PC-9 (cell line): Measurements from ENCODE around the gene CEP112. TPM values are rescaled to one million over a fixed set of nuclear protein-coding genes. Genes with fewer than 3 reads are reported as not detected.

Experiments used
- BruUV-seq: library from RNA; stranded (reverse); fragments of 400-500 nt; replicated peaks from 2 replicates; lab custom pipeline; 2021; lab: Mats Ljungman, UMichigan
- CTCF ChIA-PET: fragments of 300-600 bp; sonication (Branson Sonifier 250); formaldehyde crosslinking; loops from one replicate; lab custom pipeline; 2022; ENCODE audit warnings: antibody characterized with exemption; lab: Charles Lee
- POLR2A ChIA-PET: fragments of 300-600 bp; sonication (Branson Sonifier 250); formaldehyde crosslinking; loops from one replicate; lab custom pipeline; 2022; ENCODE audit warnings: antibody characterized with exemption; ENCODE audit not compliant: unreplicated experiment; lab: Charles Lee
- DNase-seq, 2 experiments: peaks; one replicate each; pipeline versions ENCODE4 v3.0.0 to v3.0.0-alpha.2; 2015 to 2022; ENCODE audit warnings: mixed read lengths in 1 of 2
- H2AFZ ChIP-seq: fragments of 200-600 bp; sonication (generic); 2 replicates; pipeline ENCODE4 v1.8.1; 2017; ENCODE audit warnings: antibody characterized with exemption
- H3F3A ChIP-seq: fragments of 200-600 bp; sonication (generic); 2 replicates; pipeline ENCODE4 v1.8.1; 2017; ENCODE audit warnings: antibody characterized with exemption, mild to moderate bottlenecking, low read depth; ENCODE audit not compliant: insufficient read depth
- H3K27ac ChIP-seq: fragments of 200-600 bp; sonication (generic); 2 replicates; pipeline ENCODE4 v1.6.1; 2016; ENCODE audit warnings: mixed run types
- H3K27me3 ChIP-seq: fragments of 200-600 bp; sonication (generic); 2 replicates; pipeline ENCODE4 v1.6.1; 2016; ENCODE audit warnings: low read depth, mixed run types; ENCODE audit not compliant: insufficient read depth
- H3K36me3 ChIP-seq: fragments of 200-600 bp; sonication (generic); 2 replicates; pipeline ENCODE4 v1.6.1; 2016; ENCODE audit warnings: low read depth, mixed run types
- H3K4me1 ChIP-seq: fragments of 200-600 bp; sonication (generic); replicated peaks from 2 replicates; pipeline ENCODE4 v1.6.1; 2016; ENCODE audit warnings: mixed run types; ENCODE audit not compliant: insufficient read depth
- H3K4me2 ChIP-seq: fragments of 200-600 bp; sonication (generic); 2 replicates; pipeline ENCODE4 v1.6.1; 2017; ENCODE audit warnings: mixed run types
- H3K4me3 ChIP-seq: fragments of 200-600 bp; sonication (generic); 2 replicates; pipeline ENCODE4 v1.6.1; 2016; ENCODE audit warnings: mixed run types
- H3K79me2 ChIP-seq: fragments of 200-600 bp; sonication (generic); 2 replicates; pipeline ENCODE4 v1.6.1; 2017; ENCODE audit warnings: low read depth, mixed run types
- H3K9me2 ChIP-seq: fragments of 200-600 bp; sonication (generic); 2 replicates; pipeline ENCODE4 v1.8.1; 2017; ENCODE audit warnings: mild to moderate bottlenecking; ENCODE audit not compliant: insufficient read depth
- H3K9me3 ChIP-seq: fragments of 200-600 bp; sonication (generic); 2 replicates; pipeline ENCODE4 v1.8.1; 2016; ENCODE audit warnings: low read depth; ENCODE audit not compliant: insufficient read depth
- H4K20me1 ChIP-seq: fragments of 200-600 bp; sonication (generic); 2 replicates; pipeline ENCODE4 v1.8.1; 2017; ENCODE audit not compliant: insufficient read depth
- EZH2 ChIP-seq: fragments of 200-600 bp; sonication (generic); IDR thresholded peaks from 2 replicates; pipeline ENCODE4 v1.8.0; 2017; ENCODE audit warnings: antibody characterized with exemption, low read depth
- intact Hi-C: fragments of 100-400 bp; cut with micrococcal nuclease; formaldehyde crosslinking; loops from one replicate; pipeline ENCODE4 v1.10.0; 2022; ENCODE audit not compliant: unreplicated experiment
- total RNA-seq: library from RNA; stranded (reverse); gene quantifications from 2 replicates; pipeline ENCODE4 v1.2.3, GENCODE V29; 2021
- TF ChIP-seq, protein P1 (sequence below): fragments of 200-600 bp; sonication (generic); conservative IDR thresholded peaks from 2 replicates; pipeline ENCODE4 v1.6.1; 2017; ENCODE audit warnings: mixed run types, antibody characterized with exemption, mild to moderate bottlenecking, moderate library complexity

CEP112 gene
- total RNA-seq, 1 experiment from 2014 or later: 4.3 TPM

DNA sequence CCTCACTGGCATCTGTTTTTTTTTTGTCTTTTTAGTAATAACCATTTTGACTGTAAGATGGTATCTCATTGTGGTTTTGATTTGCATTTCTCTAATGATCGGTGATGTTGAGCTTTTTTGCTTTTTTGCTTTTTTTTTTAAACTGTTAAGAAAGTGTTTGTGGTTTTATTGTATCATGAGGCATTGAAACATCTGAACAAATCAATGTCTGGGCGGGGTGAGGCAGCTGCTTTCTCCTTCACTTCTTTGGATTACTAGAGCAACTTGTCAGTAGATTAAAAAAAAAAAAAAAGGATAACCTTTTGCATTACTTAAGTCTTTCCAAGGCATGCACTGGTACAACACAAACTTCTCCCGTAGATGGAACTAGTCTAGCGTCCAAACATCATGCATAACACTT, 191.7 kb downstream of the CEP112 start:
- no peak for DNase-seq
- Histone ChIP-seq H3F3A (no peaks in the 10 kb centered on the region), H3K4me1 (no peaks in the 10 kb centered on the region), H2AFZ (no peak overlapping the region), H3K36me3 (no peaks in the 10 kb centered on the region), H3K27me3 (no peaks in the 10 kb centered on the region), H3K9me3 (no peaks in the 10 kb centered on the region), H3K4me2 (no peak overlapping the region), H3K4me3 (no peak overlapping the region), H3K9me2 (no peaks in the 10 kb centered on the region), H3K79me2 (no peaks in the 10 kb centered on the region), H3K27ac (no peak overlapping the region), H4K20me1 (no peaks in the 10 kb centered on the region)
- TF ChIP-seq, protein P1, sequence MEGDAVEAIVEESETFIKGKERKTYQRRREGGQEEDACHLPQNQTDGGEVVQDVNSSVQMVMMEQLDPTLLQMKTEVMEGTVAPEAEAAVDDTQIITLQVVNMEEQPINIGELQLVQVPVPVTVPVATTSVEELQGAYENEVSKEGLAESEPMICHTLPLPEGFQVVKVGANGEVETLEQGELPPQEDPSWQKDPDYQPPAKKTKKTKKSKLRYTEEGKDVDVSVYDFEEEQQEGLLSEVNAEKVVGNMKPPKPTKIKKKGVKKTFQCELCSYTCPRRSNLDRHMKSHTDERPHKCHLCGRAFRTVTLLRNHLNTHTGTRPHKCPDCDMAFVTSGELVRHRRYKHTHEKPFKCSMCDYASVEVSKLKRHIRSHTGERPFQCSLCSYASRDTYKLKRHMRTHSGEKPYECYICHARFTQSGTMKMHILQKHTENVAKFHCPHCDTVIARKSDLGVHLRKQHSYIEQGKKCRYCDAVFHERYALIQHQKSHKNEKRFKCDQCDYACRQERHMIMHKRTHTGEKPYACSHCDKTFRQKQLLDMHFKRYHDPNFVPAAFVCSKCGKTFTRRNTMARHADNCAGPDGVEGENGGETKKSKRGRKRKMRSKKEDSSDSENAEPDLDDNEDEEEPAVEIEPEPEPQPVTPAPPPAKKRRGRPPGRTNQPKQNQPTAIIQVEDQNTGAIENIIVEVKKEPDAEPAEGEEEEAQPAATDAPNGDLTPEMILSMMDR: no peak
- TF ChIP-seq EZH2: no peak
- intact Hi-C loops: no loop called here
- ChIA-PET POLR2A (no interaction called here), CTCF (no interaction called here)
- no TSS peak for BruUV-seq

DNA sequence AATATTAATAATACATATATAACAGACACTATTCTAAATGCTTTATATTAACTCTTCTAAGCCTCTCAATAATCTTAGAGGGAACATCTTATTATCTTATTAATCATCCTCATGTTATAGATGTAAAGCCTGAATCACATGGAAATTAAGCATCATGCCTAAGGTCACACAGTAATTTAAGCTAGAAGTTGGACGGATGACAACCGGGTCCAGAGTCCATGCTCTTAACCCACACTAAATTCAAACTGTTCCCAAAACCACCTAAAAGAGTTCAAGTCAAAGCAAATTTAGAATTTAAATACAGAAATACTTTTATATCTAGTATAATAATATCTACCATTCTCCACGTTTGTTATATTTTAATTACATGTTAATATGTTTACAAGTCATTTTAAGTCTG, 193.3 kb downstream of the CEP112 start:
- Histone ChIP-seq H3K9me3 (no peaks in the 10 kb centered on the region), H3K79me2 (no peaks in the 10 kb centered on the region), H4K20me1 (no peaks in the 10 kb centered on the region), H3K9me2 (no peaks in the 10 kb centered on the region), H3K4me2 (no peak overlapping the region), H3K27ac (no peak overlapping the region), H3K4me3 (no peak overlapping the region), H3F3A (no peaks in the 10 kb centered on the region), H2AFZ (no peak overlapping the region), H3K27me3 (no peaks in the 10 kb centered on the region), H3K4me1 (no peaks in the 10 kb centered on the region), H3K36me3 (no peaks in the 10 kb centered on the region)
- no peak for TF ChIP-seq EZH2
- TF ChIP-seq, protein P1: no peak
- intact Hi-C loops: no loop called here
- CTCF ChIA-PET: interaction anchor here (0.6 to 0.7 kb wide), 4 partner anchors 68 to 1071 kb away, joined by 6 to 9 read pairs (median 7); no protein-coding TSS in a partner anchor
- POLR2A ChIA-PET: no interaction called here
- no TSS peak for BruUV-seq
- DNase-seq: no peak

DNA sequence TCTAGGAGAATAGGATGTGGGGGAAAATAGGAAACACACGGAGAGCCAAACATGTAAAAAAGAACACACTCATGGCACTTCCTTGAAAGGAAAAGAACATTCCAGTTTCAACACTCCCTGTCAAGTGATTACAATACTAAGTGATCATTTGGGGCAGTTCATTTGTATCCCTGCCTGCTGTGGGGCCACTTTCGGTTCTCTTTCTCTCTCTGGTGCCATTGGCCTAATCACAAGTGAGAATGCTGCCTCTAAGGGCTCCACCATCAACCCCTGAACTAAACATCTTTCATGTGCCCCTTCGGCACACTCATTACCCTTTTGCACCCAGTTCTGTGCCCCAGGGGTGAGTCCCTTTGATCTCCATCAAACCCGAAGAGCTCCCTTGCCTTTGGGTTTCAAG, 197.3 kb downstream of the CEP112 start:
- H3K79me2 ChIP-seq: no peaks in the 10 kb centered on the region
- no peaks in the 10 kb centered on the region for H3K4me1 ChIP-seq
- no TSS peak for BruUV-seq
- no peaks in the 10 kb centered on the region for H4K20me1 ChIP-seq
- no peaks in the 10 kb centered on the region for H3F3A ChIP-seq
- H3K27ac ChIP-seq: no peak overlapping the region
- no peaks in the 10 kb centered on the region for H3K27me3 ChIP-seq
- ChIA-PET POLR2A (no interaction called here), CTCF (no interaction called here)
- H2AFZ ChIP-seq: no peak overlapping the region
- no peak overlapping the region for H3K4me2 ChIP-seq
- H3K36me3 ChIP-seq: no peaks in the 10 kb centered on the region
- intact Hi-C loops: no loop called here
- no peaks in the 10 kb centered on the region for H3K9me3 ChIP-seq
- no peak for DNase-seq
- H3K4me3 ChIP-seq: no peak overlapping the region
- TF ChIP-seq, protein P1: no peak
- no peak for TF ChIP-seq EZH2
- no peaks in the 10 kb centered on the region for H3K9me2 ChIP-seq
